ENCODE data around the gene S100A6.

S100A6 gene

GRCh38 chr1:153539395-153540093 is 3.8 kb upstream of the S100A6 start:
- H3K4me3 ChIP-seq (replicated peaks; ENCODE audit: low read depth, low read length), result no peak overlapping the region
- TF ChIP-seq CTCF (IDR thresholded peaks at IDR 0.05; ENCODE audit: low read depth, low read length, missing control alignments), result no peak
- no peak for DNase-seq (ENCODE audit: extremely low read depth, low read depth)

GRCh38 chr1:153538315-153538821 is 2.6 kb upstream of the S100A6 start:
- no peak overlapping the region for H3K4me3 ChIP-seq (replicated peaks; ENCODE audit: low read depth, low read length)
- no peak for TF ChIP-seq CTCF (IDR thresholded peaks at IDR 0.05; ENCODE audit: low read depth, low read length, missing control alignments)
- DNase-seq (ENCODE audit: extremely low read depth, low read depth), result no peak

- no peak for TF ChIP-seq CTCF (IDR thresholded peaks at IDR 0.05; ENCODE audit: low read depth, low read length, missing control alignments)
- no peak overlapping the region for H3K4me3 ChIP-seq (replicated peaks; ENCODE audit: low read depth, low read length)
- DNase-seq (ENCODE audit: extremely low read depth, low read depth), result no peak
Observed at GRCh38 chr1:153537376-153537730, 1.6 kb upstream of the S100A6 start.

GRCh38 chr1:153536671-153537375 is 1.0 kb upstream of the S100A6 start:
- no peak for DNase-seq (ENCODE audit: extremely low read depth, low read depth)
- TF ChIP-seq CTCF (IDR thresholded peaks at IDR 0.05; ENCODE audit: low read depth, low read length, missing control alignments), result no peak
- H3K4me3 ChIP-seq (replicated peaks; ENCODE audit: low read depth, low read length), result peak overlapping the region; percentile 81

- TF ChIP-seq CTCF (IDR thresholded peaks at IDR 0.05; ENCODE audit: low read depth, low read length, missing control alignments), result no peak
- peak overlapping the region; percentile 81 for H3K4me3 ChIP-seq (replicated peaks; ENCODE audit: low read depth, low read length)
- DNase-seq (ENCODE audit: extremely low read depth, low read depth), result no peak
Observed at GRCh38 chr1:153536012-153536670, 350 bp upstream of the S100A6 start.

GRCh38 chr1:153534925-153535241 is 908 bp downstream of the S100A6 start:
- peak overlapping the region; percentile 81 for H3K4me3 ChIP-seq (replicated peaks; ENCODE audit: low read depth, low read length)
- DNase-seq (ENCODE audit: extremely low read depth, low read depth), result no peak
- TF ChIP-seq CTCF (IDR thresholded peaks at IDR 0.05; ENCODE audit: low read depth, low read length, missing control alignments), result no peak
